H1 (cell line): Measurements from ENCODE around the gene FBXO41. TPM values are rescaled to one million over a fixed set of nuclear protein-coding genes. Genes with fewer than 3 reads are reported as not detected.

Experiments used
- CTCF ChIA-PET: fragments of 300-600 bp; sonication (Branson Sonifier 250); formaldehyde crosslinking; loops from one replicate; lab custom pipeline; 2021; ENCODE audit not compliant: partially characterized antibody; lab: Charles Lee
- POLR2A ChIA-PET: fragments of 300-600 bp; sonication (Branson Sonifier 250); formaldehyde crosslinking; loops from one replicate; lab custom pipeline; 2021; ENCODE audit warnings: inconsistent platforms; ENCODE audit not compliant: partially characterized antibody; lab: Charles Lee
- DNase-seq, 2 experiments: peaks; one replicate each; pipeline versions ENCODE4 v3.0.0 to v3.0.0-alpha.2; 2010 to 2022; ENCODE audit warnings: low spot score in 2 of 2, low read depth in 1 of 2, mixed read lengths in 1 of 2
- FAIRE-seq: peaks from 2 replicates; lab custom pipeline; 2011; peaks lifted over from hg19 to GRCh38; lab: Jason Lieb, UNC
- H2AFZ ChIP-seq: 2 replicates; pipeline ENCODE4 v1.8.1; 2012; ENCODE audit warnings: low read length, inconsistent platforms
- H2AK5ac ChIP-seq: 2 replicates; pipeline ENCODE4 v1.6.1; 2013; ENCODE audit warnings: low read depth, low read length
- H2BK120ac ChIP-seq: replicated peaks from 2 replicates; pipeline ENCODE3; 2013; ENCODE audit warnings: low read depth, low read length, inconsistent platforms
- H2BK12ac ChIP-seq: 2 replicates; pipeline ENCODE4 v1.6.1; 2013; ENCODE audit warnings: low read depth, low read length
- H2BK15ac ChIP-seq: 2 replicates; pipeline ENCODE4 v1.6.1; 2013; ENCODE audit warnings: low read length
- H2BK20ac ChIP-seq: 2 replicates; pipeline ENCODE4 v1.6.1; 2013; ENCODE audit warnings: low read length
- H2BK5ac ChIP-seq: 2 replicates; pipeline ENCODE4 v1.6.1; 2013; ENCODE audit warnings: low read depth, low read length
- H3K14ac ChIP-seq: 2 replicates; pipeline ENCODE4 v1.6.1; 2013; ENCODE audit warnings: inconsistent platforms; ENCODE audit not compliant: insufficient read length
- H3K18ac ChIP-seq: 2 replicates; pipeline ENCODE4 v1.6.1; 2013; ENCODE audit warnings: low read length; ENCODE audit errors: extremely low read depth
- H3K23ac ChIP-seq: 2 replicates; pipeline ENCODE4 v1.6.1; 2013; ENCODE audit warnings: inconsistent platforms; ENCODE audit not compliant: insufficient read length
- H3K23me2 ChIP-seq: 2 replicates; pipeline ENCODE4 v1.6.1; 2013; ENCODE audit warnings: low read depth, low read length
- H3K27ac ChIP-seq: 2 replicates; pipeline ENCODE4 v1.6.1; 2011; ENCODE audit warnings: low read depth, low read length, inconsistent platforms
- H3K27me3 ChIP-seq, 4 experiments: replicated peaks in 1 of 4; 1 replicate in 1 of 4; 2 replicates in 3 of 4; pipeline versions ENCODE4 v1.6.1 to v1.8.1; 2011 to 2013; ENCODE audit warnings: low read length in 3 of 4, mild to moderate bottlenecking in 3 of 4, inconsistent platforms in 2 of 4, mixed read lengths in 2 of 4, moderate library complexity in 1 of 4; ENCODE audit not compliant: control insufficient read depth in 3 of 4, insufficient read depth in 3 of 4; ENCODE audit errors: extremely low read depth in 1 of 4
- H3K36me3 ChIP-seq, 4 experiments: 2 replicates each; pipeline versions ENCODE4 v1.6.1 to v1.8.1; 2011 to 2013; ENCODE audit warnings: mild to moderate bottlenecking in 4 of 4, low read length in 3 of 4, moderate library complexity in 2 of 4, control low read depth in 1 of 4, inconsistent platforms in 1 of 4; ENCODE audit not compliant: insufficient read depth in 4 of 4, control insufficient read depth in 2 of 4
- H3K4ac ChIP-seq: replicated peaks from 2 replicates; pipeline ENCODE3; 2013; ENCODE audit warnings: low read length, low read depth, mixed read lengths, inconsistent platforms; ENCODE audit not compliant: insufficient read length
- H3K4me1 ChIP-seq, 4 experiments: replicated peaks in 1 of 4; 1 replicate in 1 of 4; 2 replicates in 3 of 4; pipeline versions ENCODE4 v1.6.1 to v1.8.1; 2011 to 2013; ENCODE audit warnings: low read length in 3 of 4, inconsistent platforms in 2 of 4, mixed read lengths in 1 of 4; ENCODE audit not compliant: insufficient read depth in 4 of 4, control insufficient read depth in 3 of 4
- H3K4me2 ChIP-seq, 2 experiments: 2 replicates each; pipeline versions ENCODE4 v1.6.1 to v1.8.1; 2011 to 2013; ENCODE audit warnings: low read depth in 2 of 2, low read length in 2 of 2, control low read depth in 1 of 2, inconsistent platforms in 1 of 2, mild to moderate bottlenecking in 1 of 2; ENCODE audit not compliant: insufficient read depth in 1 of 2
- H3K4me3 ChIP-seq, 4 experiments: fragments of 200-600, 300-600 bp in 1 of 4; sonication (generic), shearing (Covaris generic), sonication (Bioruptor Twin) in 1 of 4; 2 replicates each; pipeline versions ENCODE4 v1.5.1 to v1.8.1; 2011 to 2016; ENCODE audit warnings: low read length in 4 of 4, low read depth in 3 of 4, control low read depth in 2 of 4, inconsistent platforms in 2 of 4, mild to moderate bottlenecking in 2 of 4, mixed read lengths in 1 of 4, moderate library complexity in 1 of 4; ENCODE audit not compliant: insufficient read depth in 2 of 4; ENCODE audit errors: extremely low read depth in 1 of 4
- H3K56ac ChIP-seq: replicated peaks from 2 replicates; pipeline ENCODE3; 2013; ENCODE audit warnings: low read depth, mild to moderate bottlenecking, mixed read lengths, low read length, inconsistent platforms; ENCODE audit not compliant: insufficient read length
- H3K79me1 ChIP-seq: 2 replicates; pipeline ENCODE4 v1.6.1; 2013; ENCODE audit warnings: low read depth, low read length, control low read depth
- H3K79me2 ChIP-seq, 2 experiments: 2 replicates each; pipeline versions ENCODE4 v1.6.1 to v1.8.1; 2012 to 2013; ENCODE audit warnings: low read length in 2 of 2, mild to moderate bottlenecking in 2 of 2, inconsistent platforms in 1 of 2; ENCODE audit not compliant: insufficient read depth in 2 of 2, control insufficient read depth in 1 of 2
- H3K9ac ChIP-seq, 4 experiments: replicated peaks in 1 of 4; 1 replicate in 1 of 4; 2 replicates in 3 of 4; pipeline versions ENCODE4 v1.6.1 to v1.8.1; 2011 to 2013; ENCODE audit warnings: low read depth in 3 of 4, low read length in 3 of 4, control low read depth in 2 of 4, mild to moderate bottlenecking in 2 of 4, moderate library complexity in 2 of 4, inconsistent platforms in 1 of 4; ENCODE audit errors: extremely low read depth in 1 of 4
- H3K9me3 ChIP-seq, 2 experiments: 2 replicates each; pipeline versions ENCODE4 v1.6.1 to v1.8.1; 2012 to 2013; ENCODE audit warnings: mild to moderate bottlenecking in 2 of 2, moderate library complexity in 2 of 2, control low read depth in 1 of 2, inconsistent platforms in 1 of 2, low read depth in 1 of 2, low read length in 1 of 2, mixed read lengths in 1 of 2; ENCODE audit not compliant: insufficient read depth in 2 of 2
- H4K20me1 ChIP-seq, 2 experiments: replicated peaks in 1 of 2; 2 replicates each; pipeline versions ENCODE3 to v1.8.1; 2011 to 2013; ENCODE audit warnings: inconsistent platforms in 2 of 2, low read length in 2 of 2, mild to moderate bottlenecking in 1 of 2; ENCODE audit not compliant: insufficient read depth in 2 of 2, control insufficient read depth in 1 of 2
- H4K5ac ChIP-seq: 2 replicates; pipeline ENCODE4 v1.6.1; 2013; ENCODE audit warnings: low read length, low read depth, mixed read lengths, inconsistent platforms; ENCODE audit not compliant: insufficient read length
- H4K8ac ChIP-seq: 2 replicates; pipeline ENCODE4 v1.8.0; 2013; ENCODE audit warnings: mild to moderate bottlenecking, moderate library complexity, low read length, inconsistent platforms; ENCODE audit not compliant: insufficient read depth; ENCODE audit errors: extremely low read depth
- H4K91ac ChIP-seq: replicated peaks from 2 replicates; pipeline ENCODE3; 2013; ENCODE audit warnings: low read length, mixed read lengths, inconsistent platforms; ENCODE audit not compliant: insufficient read length
- ATF3 ChIP-seq: IDR thresholded peaks from 2 replicates; pipeline ENCODE4 v1.6.1; 2011; ENCODE audit warnings: low read depth, mild to moderate bottlenecking, low read length; ENCODE audit not compliant: insufficient read depth
- BCL11A ChIP-seq, 2 experiments: IDR thresholded peaks; one replicate each; pipeline ENCODE4 v1.6.1; 2011; ENCODE audit warnings: low read depth in 2 of 2, low read length in 2 of 2, mild to moderate bottlenecking in 2 of 2
- CHD1 ChIP-seq: IDR thresholded peaks from 2 replicates; pipeline ENCODE4 v1.6.1; 2012; ENCODE audit warnings: low read depth, low read length, improper control_type of control experiment
- CHD2 ChIP-seq: IDR thresholded peaks from 2 replicates; pipeline ENCODE4 v1.6.1; 2012; ENCODE audit warnings: low read length, improper control_type of control experiment
- HDAC2 ChIP-seq, 2 experiments: fragments of 300-600 bp in 1 of 2; sonication (generic) in 1 of 2; IDR thresholded peaks; 2 replicates each; pipeline ENCODE4 v1.6.1; 2011 to 2012; ENCODE audit warnings: low read depth in 2 of 2, low read length in 2 of 2, mild to moderate bottlenecking in 2 of 2, moderate library complexity in 2 of 2, borderline replicate concordance in 1 of 2, inconsistent platforms in 1 of 2
- HDAC6 ChIP-seq: IDR thresholded peaks from one replicate; pipeline ENCODE4 v1.7.1; 2012; ENCODE audit warnings: low read depth, mild to moderate bottlenecking, inconsistent platforms, low read length, moderate library complexity
- KDM4A ChIP-seq: IDR thresholded peaks from one replicate; pipeline ENCODE4 v1.7.1; 2012; ENCODE audit warnings: low read depth, mild to moderate bottlenecking, moderate library complexity, low read length, inconsistent platforms; ENCODE audit not compliant: severe bottlenecking
- NRF1 ChIP-seq: IDR thresholded peaks from 2 replicates; pipeline ENCODE4 v1.6.1; 2011; ENCODE audit warnings: mild to moderate bottlenecking, low read depth, low read length, improper control_type of control experiment
- RNF2 ChIP-seq: fragments of 200-900, 300-1000 bp; sonication (generic); IDR thresholded peaks from 2 replicates; pipeline ENCODE4 v1.7.1; 2016; ENCODE audit warnings: borderline replicate concordance, low read depth, mild to moderate bottlenecking, antibody characterized with exemption, low read length; ENCODE audit not compliant: poor library complexity, severe bottlenecking; ENCODE audit errors: missing control alignments
- SIRT6 ChIP-seq: IDR thresholded peaks from one replicate; pipeline ENCODE4 v1.7.1; 2012; ENCODE audit warnings: low read length, inconsistent platforms
- SRF ChIP-seq: IDR thresholded peaks from 2 replicates; pipeline ENCODE4 v1.6.1; 2011; ENCODE audit warnings: mild to moderate bottlenecking, low read depth, low read length, moderate library complexity
- ZNF274 ChIP-seq: IDR thresholded peaks from 2 replicates; pipeline ENCODE4 v1.7.0; 2012; ENCODE audit warnings: low read length, borderline replicate concordance; ENCODE audit errors: extremely low read depth
- WGBS, 2 experiments: shearing (Covaris generic) in 1 of 2; methylation state at CpG; one replicate each; pipeline versions ENCODE4 v1.1.6 to v1.1.7; 2013 to 2015; ENCODE audit warnings: low lambda C conversion rate in 2 of 2, mixed read lengths in 2 of 2, inconsistent platforms in 1 of 2, low coverage in 1 of 2, missing lambda C conversion rate in 1 of 2; ENCODE audit not compliant: insufficient replicate concordance in 2 of 2, insufficient coverage in 1 of 2, insufficient read length in 1 of 2; ENCODE audit errors: extremely low coverage in 1 of 2, missing lambda C conversion rate in 1 of 2; 5-methylcytosine and 5-hydroxymethylcytosine counted together
- polyA plus RNA-seq, 7 experiments: library from polyadenylated mRNA; depleted of rRNA in 3 of 7; stranded (reverse) in 5 of 7; unstranded in 2 of 7; fragments of >200 nt in 5 of 7; fragments of 200-250 nt in 2 of 7; gene quantifications; 1 replicate in 5 of 7; 2 replicates in 1 of 7; 4 replicates in 1 of 7; pipeline versions ENCODE4 v1.2.1 to v1.2.3, GENCODE V29; 2011 to 2013; ENCODE audit warnings: missing spikeins in 2 of 7, mixed read lengths in 2 of 7
- total RNA-seq: library from RNA; stranded (reverse); fragmentation: NEBNext Ultra II Directional; extraction: Animal tissue kit (Norgen Biotek cat#: 25700); gene quantifications from 2 replicates; pipeline ENCODE4 v1.2.1, GENCODE V29; 2021
- TF ChIP-seq, protein P1 (sequence below): IDR thresholded peaks from 2 replicates; pipeline ENCODE4 v1.6.1; 2012; ENCODE audit warnings: inconsistent platforms

FBXO41 gene
- total and polyA plus RNA-seq, 2 of the 8 experiments (the other 6 are each of a cell fraction or from before 2014, with no cell fraction given): 11.2 to 14.3 TPM

GRCh38 chr2:73227086-73227485 is 57.2 kb downstream of the FBXO41 start:
- H3K14ac ChIP-seq: no peak overlapping the region
- no peak overlapping the region for H4K8ac ChIP-seq
- peaks cover 0 to 26% (median 15%) of the 10 kb centered on the region in 4 experiments; a peak in 7 of 8 replicates for H3K36me3 ChIP-seq
- H2BK120ac ChIP-seq: no peak overlapping the region
- WGBS, 2 experiments: 83% methylated on average over 3 of the region's 3 CpGs; no CpG with 5 or more reads in 1 of the 2 experiments
- no peak overlapping the region for H3K27ac ChIP-seq
- H4K5ac ChIP-seq: no peak overlapping the region
- no peak overlapping the region for H3K4me2 ChIP-seq
- no peak overlapping the region for H3K23ac ChIP-seq
- no peaks in the 10 kb centered on the region for H3K23me2 ChIP-seq
- no peak overlapping the region for H2BK5ac ChIP-seq
- H2AK5ac ChIP-seq: no peak overlapping the region
- no peaks in the 10 kb centered on the region for H3K79me2 ChIP-seq
- no peak overlapping the region for H2BK12ac ChIP-seq
- no peak overlapping the region for H2BK20ac ChIP-seq
- no peaks in the 10 kb centered on the region for H3K27me3 ChIP-seq
- H3K4ac ChIP-seq: no peak overlapping the region
- no peak overlapping the region for H2BK15ac ChIP-seq
- H3K18ac ChIP-seq: no peak overlapping the region
- no peaks in the 10 kb centered on the region for H3K4me1 ChIP-seq
- H3K4me3 ChIP-seq: no peak overlapping the region
- no peak for FAIRE-seq
- no peaks in the 10 kb centered on the region for H3K9me3 ChIP-seq
- H4K91ac ChIP-seq: no peak overlapping the region
- H3K56ac ChIP-seq: no peak overlapping the region
- H2AFZ ChIP-seq: no peak overlapping the region
- no peaks in the 10 kb centered on the region for H3K79me1 ChIP-seq
- peaks cover 0 to 3% of the 10 kb centered on the region in 2 experiments for H4K20me1 ChIP-seq
- no peak overlapping the region for H3K9ac ChIP-seq
- CTCF ChIA-PET: interaction anchor here (0.6 to 1.3 kb wide), 2 partner anchors 11 to 15 kb away, joined by 3 to 5 read pairs; no protein-coding TSS in a partner anchor
- POLR2A ChIA-PET: interaction anchor here (1.5 to 2.6 kb wide), 4 partner anchors 9 to 29 kb away, joined by 7 to 11 read pairs (median 8); no protein-coding TSS in a partner anchor
- no peak for DNase-seq
- no peak for TF ChIP-seq NRF1
- TF ChIP-seq CHD1: no peak
- no peak for TF ChIP-seq CHD2
- no peak for TF ChIP-seq HDAC6
- TF ChIP-seq KDM4A: no peak
- TF ChIP-seq HDAC2 (IDR thresholded peaks at IDR 0.05; ENCODE audit: borderline replicate concordance in 1 of 2, low read depth in 2 of 2, low read length in 2 of 2): no peak
- TF ChIP-seq ZNF274: no peak
- TF ChIP-seq, protein P1, sequence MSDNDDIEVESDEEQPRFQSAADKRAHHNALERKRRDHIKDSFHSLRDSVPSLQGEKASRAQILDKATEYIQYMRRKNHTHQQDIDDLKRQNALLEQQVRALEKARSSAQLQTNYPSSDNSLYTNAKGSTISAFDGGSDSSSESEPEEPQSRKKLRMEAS: no peak
- no peak for TF ChIP-seq SIRT6
- no peak for TF ChIP-seq ATF3
- no peak for TF ChIP-seq BCL11A (IDR thresholded peaks at IDR 0.05; ENCODE audit: low read depth in 2 of 2, low read length in 2 of 2)
- no peak for TF ChIP-seq SRF
- no peak for TF ChIP-seq RNF2
